ENCODE measurements around the gene KCNC4. TPM values are rescaled to one million over a fixed set of nuclear protein-coding genes. Genes with fewer than 3 reads are reported as not detected.

The KCNC4 gene
- total RNA-seq, 1 experiment from 2014 or later = 1.8 TPM

Small RNA genes lying within 50 kb of the gene (small RNA-seq; reads per million reads assigned to genes)
- gene AL137790.1 = 0 reads per million in 2 experiments

Other genes starting within 250 kb of the KCNC4 start
- 56.4 and 68.3 TPM in 2 replicates for gene AHCYL1, start 225.5 kb upstream of the KCNC4 start, total RNA-seq (2014; rRNA removed; shearing (Covaris generic))
- gene STRIP1, start 175.7 kb upstream of the KCNC4 start, total RNA-seq (2014; rRNA removed; shearing (Covaris generic)) = 33.1 and 35.5 TPM in 2 replicates
- not detected in 2 replicates for gene ALX3, start 139.6 kb upstream of the KCNC4 start, total RNA-seq (2014; rRNA removed; shearing (Covaris generic))
- gene UBL4B, start 97.9 kb upstream of the KCNC4 start, total RNA-seq (2014; rRNA removed; shearing (Covaris generic)) = not detected in 2 replicates
- 5.7 and 6.9 TPM in 2 replicates for gene SLC6A17, start 59.8 kb upstream of the KCNC4 start, total RNA-seq (2014; rRNA removed; shearing (Covaris generic))
- 21.8 and 24.1 TPM in 2 replicates for gene RBM15, start 129.1 kb downstream of the KCNC4 start, total RNA-seq (2014; rRNA removed; shearing (Covaris generic))
- gene SLC16A4, start 180.7 kb downstream of the KCNC4 start, total RNA-seq (2014; rRNA removed; shearing (Covaris generic)) = 93.4 and 93.8 TPM in 2 replicates
- gene LAMTOR5, start 197.4 kb downstream of the KCNC4 start, total RNA-seq (2014; rRNA removed; shearing (Covaris generic)) = 206 and 246 TPM in 2 replicates
- gene PROK1, start 240.8 kb downstream of the KCNC4 start, total RNA-seq (2014; rRNA removed; shearing (Covaris generic)) = not detected in 2 replicates

Data from SK-MEL-5 (cell line).